ENCODE results near the gene PPP6R3. TPM values are rescaled to one million over a fixed set of nuclear protein-coding genes. Genes with fewer than 3 reads are reported as not detected.

The PPP6R3 gene
- total RNA-seq, 4 donors from 2014 or later = 76.6 to 130 (median 94.0) TPM

- Histone ChIP-seq H3K27me3 (peaks cover 0 to 25% (median 0%) of the 10 kb centered on the region in 4 donors), H3K27ac (peak overlapping the region in 1 of 4 donors; percentile 50), H3K9me3 (no peaks in the 10 kb centered on the region), H3K4me3 (no peak overlapping the region), H3K36me3 (no peaks in the 10 kb centered on the region), H3K4me1 (peaks cover 0 to 10% (median 0%) of the 10 kb centered on the region in 3 donors)
- intact Hi-C loops (cut with DNase I) = no loop called here
- DNase-seq = no peak
- TF ChIP-seq CTCF (IDR thresholded peaks at IDR 0.05) (no peak), POLR2A (IDR thresholded peaks at IDR 0.05) (no peak)
- WGBS, 2 donors = 37 to 45% methylated on average over 12 to 17 of the region's 22 CpGs
Measured at GRCh38 chr11:68659158-68659921, 198.8 kb downstream of the PPP6R3 start.

GRCh38 chr11:68660066-68660810 is 199.7 kb downstream of the PPP6R3 start:
- Histone ChIP-seq H3K4me3 (no peak overlapping the region), H3K9me3 (no peaks in the 10 kb centered on the region), H3K27ac (no peak overlapping the region), H3K27me3 (peaks cover 0 to 32% (median 0%) of the 10 kb centered on the region in 4 donors), H3K36me3 (no peaks in the 10 kb centered on the region), H3K4me1 (peaks cover 0 to 10% (median 0%) of the 10 kb centered on the region in 3 donors)
- DNase-seq = no peak
- TF ChIP-seq POLR2A (IDR thresholded peaks at IDR 0.05) = no peak
- TF ChIP-seq CTCF (IDR thresholded peaks at IDR 0.05) = no peak
- WGBS, 2 donors = 86 to 92% methylated on average over 11 to 13 of the region's 18 CpGs
- intact Hi-C loops (cut with DNase I) = no loop called here

GRCh38 chr11:68661014-68661413 is 200.5 kb downstream of the PPP6R3 start:
- no peak overlapping the region for H3K4me3 ChIP-seq
- H3K36me3 ChIP-seq = no peaks in the 10 kb centered on the region
- no peaks in the 10 kb centered on the region for H3K9me3 ChIP-seq
- no peak overlapping the region for H3K27ac ChIP-seq
- peaks cover 0 to 10% (median 0%) of the 10 kb centered on the region in 3 donors for H3K4me1 ChIP-seq
- no peak for TF ChIP-seq POLR2A (IDR thresholded peaks at IDR 0.05)
- TF ChIP-seq CTCF (IDR thresholded peaks at IDR 0.05) = no peak
- DNase-seq = no peak
- 76% methylated on average over 11 of the region's 15 CpGs; no CpG with 5 or more reads in 1 of the 2 donors for WGBS, 2 donors
- intact Hi-C loops (cut with DNase I) = no loop called here
- peaks cover 0 to 25% (median 0%) of the 10 kb centered on the region in 4 donors for H3K27me3 ChIP-seq

GRCh38 chr11:68661697-68662603 is 201.4 kb downstream of the PPP6R3 start:
- intact Hi-C loops (cut with DNase I) = no loop called here
- TF ChIP-seq CTCF (IDR thresholded peaks at IDR 0.05) = no peak
- TF ChIP-seq POLR2A (IDR thresholded peaks at IDR 0.05) = no peak

More at GRCh38 chr11:68661697-68662603, 201.4 kb downstream of the PPP6R3 start:
- DNase-seq = no peak
- Histone ChIP-seq H3K36me3 (no peaks in the 10 kb centered on the region), H3K27ac (no peak overlapping the region), H3K27me3 (peaks cover 0 to 28% (median 0%) of the 10 kb centered on the region in 4 donors), H3K4me3 (no peak overlapping the region), H3K4me1 (peaks cover 0 to 10% (median 0%) of the 10 kb centered on the region in 3 donors), H3K9me3 (no peaks in the 10 kb centered on the region)
- 72 to 75% methylated on average over 13 of the region's 18 CpGs for WGBS, 2 donors

Measured in esophagus squamous epithelium (tissue), 5 donors.